22Rv1 (cell line): ENCODE data around the gene IFT80.

ENCODE experiments used
- ZFX ChIP-seq: fragments of 450-650 bp; IDR thresholded peaks from 2 replicates; pipeline ENCODE4 v1.6.1; 2017; ENCODE audit warnings: antibody characterized with exemption, borderline replicate concordance
- TF ChIP-seq, protein P1 (sequence below): fragments of 450-650 bp; IDR thresholded peaks from 2 replicates; pipeline ENCODE4 v1.5.1; 2017; ENCODE audit warnings: mild to moderate bottlenecking

DNA sequence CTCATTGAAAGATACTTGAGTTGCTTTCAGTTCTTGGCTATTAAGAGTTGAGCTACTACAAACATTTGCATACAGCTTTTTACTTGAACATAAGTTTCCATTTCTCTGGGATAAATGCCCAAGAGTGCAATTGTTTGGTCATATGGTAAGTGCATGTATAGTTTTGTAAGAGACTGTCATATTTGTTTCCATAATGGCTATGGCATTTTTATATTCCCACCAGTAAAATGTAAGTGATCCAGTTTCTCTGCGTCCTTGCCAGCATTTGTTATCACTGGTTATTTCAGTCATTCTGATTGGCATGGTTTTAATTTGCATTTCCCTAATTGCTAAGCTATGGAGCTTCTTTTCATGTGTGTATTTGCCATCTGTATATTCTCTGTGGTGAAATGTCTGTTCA lies 151.3 kb downstream of the IFT80 start:
- TF ChIP-seq, protein P1, sequence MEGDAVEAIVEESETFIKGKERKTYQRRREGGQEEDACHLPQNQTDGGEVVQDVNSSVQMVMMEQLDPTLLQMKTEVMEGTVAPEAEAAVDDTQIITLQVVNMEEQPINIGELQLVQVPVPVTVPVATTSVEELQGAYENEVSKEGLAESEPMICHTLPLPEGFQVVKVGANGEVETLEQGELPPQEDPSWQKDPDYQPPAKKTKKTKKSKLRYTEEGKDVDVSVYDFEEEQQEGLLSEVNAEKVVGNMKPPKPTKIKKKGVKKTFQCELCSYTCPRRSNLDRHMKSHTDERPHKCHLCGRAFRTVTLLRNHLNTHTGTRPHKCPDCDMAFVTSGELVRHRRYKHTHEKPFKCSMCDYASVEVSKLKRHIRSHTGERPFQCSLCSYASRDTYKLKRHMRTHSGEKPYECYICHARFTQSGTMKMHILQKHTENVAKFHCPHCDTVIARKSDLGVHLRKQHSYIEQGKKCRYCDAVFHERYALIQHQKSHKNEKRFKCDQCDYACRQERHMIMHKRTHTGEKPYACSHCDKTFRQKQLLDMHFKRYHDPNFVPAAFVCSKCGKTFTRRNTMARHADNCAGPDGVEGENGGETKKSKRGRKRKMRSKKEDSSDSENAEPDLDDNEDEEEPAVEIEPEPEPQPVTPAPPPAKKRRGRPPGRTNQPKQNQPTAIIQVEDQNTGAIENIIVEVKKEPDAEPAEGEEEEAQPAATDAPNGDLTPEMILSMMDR = no peak
- TF ChIP-seq ZFX = no peak
